ENCODE measurements around the gene NUDT4. TPM values are rescaled to one million over a fixed set of nuclear protein-coding genes. Genes with fewer than 3 reads are reported as not detected.
"Not testable (repeated sequence)": the region's sequence is repeated elsewhere in the genome, so short reads cannot be mapped to it uniquely, and the experiment has no call there.

The NUDT4 gene
- total and polyA plus RNA-seq, 3 donors from 2014 or later: 40.5 to 78.0 (median 42.6) TPM

DNA sequence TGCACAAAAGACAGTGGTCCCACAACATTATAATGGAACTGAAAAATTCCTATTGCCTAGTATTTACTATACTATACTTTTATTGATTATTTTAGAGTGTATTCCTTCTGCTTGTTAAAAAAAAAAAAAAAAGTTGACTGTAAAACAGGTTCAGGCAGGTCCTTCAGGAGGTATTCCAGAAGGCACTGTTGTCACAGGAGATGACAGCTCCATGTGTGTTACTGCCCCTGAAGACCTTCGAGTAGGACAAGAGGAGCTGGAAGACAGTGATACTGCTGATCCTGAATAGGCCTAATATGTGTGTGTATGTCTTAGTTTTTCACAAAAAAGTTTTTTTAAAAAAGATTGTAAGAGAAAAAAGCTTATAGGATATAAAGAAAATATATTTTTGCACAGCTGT lies 51.7 kb downstream of the NUDT4 start:
- no peaks in the 10 kb centered on the region for H3K9me3 ChIP-seq
- no peak overlapping the region for H3K4me3 ChIP-seq
- 61 to 64% methylated on average over 1 of the region's 1 CpG for WGBS, 2 donors
- intact Hi-C loops (cut with DNase I; ENCODE audit: low total_unique reads): no loop called here
- H3K4me1 ChIP-seq: peaks cover 34% of the 10 kb centered on the region
- H3K27ac ChIP-seq: no peak overlapping the region
- DNase-seq: no peak
- TF ChIP-seq, protein P1, sequence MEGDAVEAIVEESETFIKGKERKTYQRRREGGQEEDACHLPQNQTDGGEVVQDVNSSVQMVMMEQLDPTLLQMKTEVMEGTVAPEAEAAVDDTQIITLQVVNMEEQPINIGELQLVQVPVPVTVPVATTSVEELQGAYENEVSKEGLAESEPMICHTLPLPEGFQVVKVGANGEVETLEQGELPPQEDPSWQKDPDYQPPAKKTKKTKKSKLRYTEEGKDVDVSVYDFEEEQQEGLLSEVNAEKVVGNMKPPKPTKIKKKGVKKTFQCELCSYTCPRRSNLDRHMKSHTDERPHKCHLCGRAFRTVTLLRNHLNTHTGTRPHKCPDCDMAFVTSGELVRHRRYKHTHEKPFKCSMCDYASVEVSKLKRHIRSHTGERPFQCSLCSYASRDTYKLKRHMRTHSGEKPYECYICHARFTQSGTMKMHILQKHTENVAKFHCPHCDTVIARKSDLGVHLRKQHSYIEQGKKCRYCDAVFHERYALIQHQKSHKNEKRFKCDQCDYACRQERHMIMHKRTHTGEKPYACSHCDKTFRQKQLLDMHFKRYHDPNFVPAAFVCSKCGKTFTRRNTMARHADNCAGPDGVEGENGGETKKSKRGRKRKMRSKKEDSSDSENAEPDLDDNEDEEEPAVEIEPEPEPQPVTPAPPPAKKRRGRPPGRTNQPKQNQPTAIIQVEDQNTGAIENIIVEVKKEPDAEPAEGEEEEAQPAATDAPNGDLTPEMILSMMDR (IDR thresholded peaks at IDR 0.05): no peak
- TF ChIP-seq POLR2A (IDR thresholded peaks at IDR 0.05): no peak
- H3K36me3 ChIP-seq (ENCODE audit: low read depth, missing control alignments): no peaks in the 10 kb centered on the region
- H3K27me3 ChIP-seq: no peaks in the 10 kb centered on the region

DNA sequence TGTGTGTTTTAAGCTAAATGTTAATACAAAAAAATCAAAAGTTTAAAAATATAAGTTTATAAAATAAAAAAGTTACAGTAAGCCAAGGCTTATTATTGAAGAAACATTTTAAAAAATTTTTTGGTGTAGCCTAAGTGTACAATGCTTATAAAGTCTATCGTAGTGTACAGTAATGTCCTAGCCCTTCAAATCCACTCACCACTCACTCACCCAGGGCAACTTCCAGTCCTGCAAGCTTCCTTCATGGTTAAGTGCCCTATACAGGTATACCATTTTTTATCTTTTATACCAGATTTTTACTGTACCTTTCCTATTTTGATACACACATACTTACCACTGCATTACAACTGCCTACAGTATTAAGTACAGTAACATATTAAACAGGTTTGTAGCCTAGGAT lies 52.1 kb downstream of the NUDT4 start:
- Histone ChIP-seq H3K4me3 (no peak overlapping the region), H3K4me1 (peaks cover 34% of the 10 kb centered on the region), H3K27ac (no peak overlapping the region), H3K36me3 (ENCODE audit: low read depth, missing control alignments) (no peaks in the 10 kb centered on the region), H3K27me3 (no peaks in the 10 kb centered on the region), H3K9me3 (no peaks in the 10 kb centered on the region)
- intact Hi-C loops (cut with DNase I; ENCODE audit: low total_unique reads): no loop called here
- TF ChIP-seq POLR2A (IDR thresholded peaks at IDR 0.05): no peak
- TF ChIP-seq, protein P1 (IDR thresholded peaks at IDR 0.05): no peak
- WGBS, 2 donors: 74 to 83% methylated on average over 1 of the region's 1 CpG
- DNase-seq: no peak

DNA sequence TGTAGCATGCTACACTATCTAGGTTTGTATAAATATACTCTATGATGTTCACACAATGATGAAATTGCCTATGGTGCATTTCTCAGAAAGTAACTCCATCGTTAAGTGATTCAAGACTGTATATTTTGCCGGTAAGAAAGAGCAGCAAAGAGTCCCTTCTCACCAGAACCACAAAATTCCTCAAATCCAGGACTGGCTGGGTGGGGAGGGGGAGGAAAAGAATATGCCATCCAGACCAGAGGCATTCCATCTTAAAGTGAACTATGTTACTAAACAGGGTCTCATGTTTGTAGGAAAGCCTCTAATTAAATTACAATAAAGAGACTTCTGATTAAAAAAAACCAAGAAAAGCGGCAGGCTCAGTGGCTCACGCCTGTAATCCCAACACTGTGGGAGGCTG lies 52.6 kb downstream of the NUDT4 start:
- H3K27ac ChIP-seq: no peak overlapping the region
- H3K4me1 ChIP-seq: peaks cover 34% of the 10 kb centered on the region
- 80 to 89% methylated on average over 4 of the region's 4 CpGs for WGBS, 2 donors
- no peaks in the 10 kb centered on the region for H3K27me3 ChIP-seq
- intact Hi-C loops (cut with DNase I; ENCODE audit: low total_unique reads): no loop called here
- no peaks in the 10 kb centered on the region for H3K36me3 ChIP-seq (ENCODE audit: low read depth, missing control alignments)
- no peak for DNase-seq
- H3K4me3 ChIP-seq: no peak overlapping the region
- no peak for TF ChIP-seq POLR2A (IDR thresholded peaks at IDR 0.05)
- TF ChIP-seq, protein P1 (IDR thresholded peaks at IDR 0.05): no peak
- H3K9me3 ChIP-seq: no peaks in the 10 kb centered on the region

DNA sequence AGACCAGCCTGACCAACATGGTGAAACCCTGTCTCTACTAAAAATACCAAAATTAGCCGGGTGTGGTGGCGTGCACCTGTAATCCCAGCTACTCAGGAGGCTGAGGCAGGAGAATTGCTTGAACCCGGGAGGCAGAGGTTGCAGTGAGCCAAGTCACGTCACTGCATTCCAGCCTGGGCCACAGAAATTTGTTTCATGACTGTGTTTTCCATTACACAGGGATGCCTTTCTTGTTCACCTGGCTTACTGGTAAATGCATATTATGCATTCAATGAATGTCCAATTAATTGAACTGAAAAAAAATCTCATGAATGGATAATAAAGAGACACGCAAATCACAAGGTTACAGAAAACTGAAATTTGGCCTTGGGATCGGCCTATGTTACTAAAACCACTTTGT lies 54.3 kb downstream of the NUDT4 start:
- peaks cover 26% of the 10 kb centered on the region for H3K4me1 ChIP-seq
- DNase-seq; H3K27me3 ChIP-seq; H3K36me3 ChIP-seq (ENCODE audit: low read depth, missing control alignments); intact Hi-C loops (cut with DNase I; ENCODE audit: low total_unique reads); H3K27ac ChIP-seq; H3K4me3 ChIP-seq; H3K9me3 ChIP-seq: not testable (repeated sequence)
- WGBS, 2 donors: 67 to 80% methylated on average over 6 of the region's 6 CpGs

DNA sequence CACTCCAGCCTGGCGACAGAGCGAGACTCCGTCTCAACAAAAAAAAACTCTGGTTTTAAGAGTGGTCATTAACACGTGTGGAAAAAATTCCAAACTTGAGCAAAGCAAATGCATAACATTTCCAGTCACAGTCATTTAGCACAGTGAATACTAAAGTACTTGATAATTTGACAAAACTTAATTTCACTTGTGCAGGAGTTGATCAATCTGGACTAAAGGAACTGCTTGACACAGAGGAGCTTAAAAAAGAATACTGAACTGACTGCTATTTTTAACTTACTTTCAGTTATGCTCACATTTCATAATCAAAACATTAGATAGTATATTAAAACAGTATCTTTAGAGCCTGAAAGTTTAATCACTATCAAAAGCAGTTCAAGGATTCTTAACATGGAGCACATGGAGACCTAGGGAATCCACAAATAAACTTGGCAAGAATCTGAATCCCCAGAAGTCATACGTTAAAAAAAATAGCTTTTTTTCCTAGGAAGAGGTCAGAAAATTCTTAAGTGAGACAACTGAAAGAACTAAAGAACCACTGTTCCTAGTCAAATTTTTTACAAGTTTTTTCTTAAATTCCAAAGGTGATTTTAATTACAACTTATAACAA lies 56.6 kb downstream of the NUDT4 start:
- H3K4me1 ChIP-seq: peaks cover 29% of the 10 kb centered on the region
- WGBS, 2 donors: 29 to 33% methylated on average over 5 of the region's 5 CpGs
- H3K27me3 ChIP-seq: no peaks in the 10 kb centered on the region
- no peak overlapping the region for H3K4me3 ChIP-seq
- intact Hi-C loops (cut with DNase I; ENCODE audit: low total_unique reads): no loop called here
- DNase-seq: no peak
- no peaks in the 10 kb centered on the region for H3K9me3 ChIP-seq
- no peaks in the 10 kb centered on the region for H3K36me3 ChIP-seq (ENCODE audit: low read depth, missing control alignments)
- TF ChIP-seq POLR2A (IDR thresholded peaks at IDR 0.05): no peak
- TF ChIP-seq, protein P1 (IDR thresholded peaks at IDR 0.05): no peak
- peak overlapping the region; percentile 73 to 77 for H3K27ac ChIP-seq

Data from testis (tissue), 3 donors.